SK-N-SH (cell line): ENCODE measurements around the gene RFWD3. TPM values are rescaled to one million over a fixed set of nuclear protein-coding genes. Genes with fewer than 3 reads are reported as not detected.

ENCODE experiments used
- CTCF ChIA-PET: fragments of 300-600, 350-600 bp; formaldehyde crosslinking; extraction: SDS; loops from one replicate; lab custom pipeline; 2021; lab: Yijun Ruan, JAX
- POLR2A ChIA-PET: fragments of 350-600 bp; sonication (Branson Sonifier 250); formaldehyde crosslinking; extraction: SDS; loops from one replicate; lab custom pipeline; 2020; ENCODE audit warnings: antibody characterized with exemption, inconsistent platforms; lab: Yijun Ruan, JAX
- DNase-seq: peaks from one replicate; pipeline ENCODE4 v3.0.0; 2012
- H2AFZ ChIP-seq: fragments of 200-600 bp; sonication (generic); 2 replicates; pipeline ENCODE4 v1.8.1; 2016; ENCODE audit warnings: antibody characterized with exemption, mild to moderate bottlenecking, low read depth
- H3F3A ChIP-seq: fragments of 200-600 bp; sonication (generic); replicated peaks from 2 replicates; pipeline ENCODE3; 2016; ENCODE audit warnings: antibody characterized with exemption, mild to moderate bottlenecking; ENCODE audit not compliant: insufficient read depth
- H3K27ac ChIP-seq, 2 experiments: fragments of 200-500 bp in 1 of 2; fragments of 200-600 bp in 1 of 2; sonication (Bioruptor generic) in 1 of 2; sonication (generic), shearing (Covaris generic) in 1 of 2; 2 replicates each; pipeline versions ENCODE4 v1.5.1 to v1.6.1; 2014 to 2016; ENCODE audit warnings: low read depth in 2 of 2, inconsistent platforms in 1 of 2, low read length in 1 of 2, mild to moderate bottlenecking in 1 of 2, mixed read lengths in 1 of 2
- H3K27me3 ChIP-seq: fragments of 200-600 bp; sonication (generic), shearing (Covaris generic); 2 replicates; pipeline ENCODE4 v1.6.1; 2016; ENCODE audit warnings: mixed run types; ENCODE audit not compliant: insufficient read depth
- H3K36me3 ChIP-seq, 2 experiments: fragments of 200-500 bp in 1 of 2; fragments of 200-600 bp in 1 of 2; sonication (Bioruptor generic) in 1 of 2; sonication (generic) in 1 of 2; replicated peaks in 1 of 2; 2 replicates each; pipeline versions ENCODE3 to v1.5.1; 2014 to 2016; ENCODE audit warnings: low read length in 1 of 2, mild to moderate bottlenecking in 1 of 2; ENCODE audit not compliant: insufficient read depth in 2 of 2, control insufficient read depth in 1 of 2
- H3K4me1 ChIP-seq, 2 experiments: fragments of 200-500 bp in 1 of 2; fragments of 200-600 bp in 1 of 2; sonication (Bioruptor generic) in 1 of 2; sonication (generic), shearing (Covaris generic) in 1 of 2; 2 replicates each; pipeline versions ENCODE4 v1.5.1 to v1.6.1; 2014 to 2016; ENCODE audit warnings: low read depth in 1 of 2, low read length in 1 of 2, mixed run types in 1 of 2; ENCODE audit not compliant: insufficient read depth in 2 of 2, control insufficient read depth in 1 of 2
- H3K4me2 ChIP-seq: fragments of 200-600 bp; sonication (generic), shearing (Covaris generic); 2 replicates; pipeline ENCODE4 v1.6.1; 2017; ENCODE audit warnings: mixed run types
- H3K4me3 ChIP-seq, 2 experiments: fragments of 200-500 bp in 1 of 2; fragments of 200-600 bp in 1 of 2; sonication (Bioruptor generic) in 1 of 2; sonication (generic), shearing (Covaris generic) in 1 of 2; 2 replicates each; pipeline versions ENCODE4 v1.5.1 to v1.8.1; 2014 to 2016; ENCODE audit warnings: low read depth in 2 of 2, inconsistent platforms in 1 of 2, low read length in 1 of 2, mild to moderate bottlenecking in 1 of 2, mixed read lengths in 1 of 2, moderate library complexity in 1 of 2
- H3K79me2 ChIP-seq: fragments of 200-600 bp; sonication (generic); 2 replicates; pipeline ENCODE4 v1.8.1; 2017; ENCODE audit warnings: mild to moderate bottlenecking; ENCODE audit not compliant: insufficient read depth
- H3K9ac ChIP-seq: fragments of 200-600 bp; sonication (generic); 2 replicates; pipeline ENCODE4 v1.6.1; 2017; ENCODE audit warnings: mixed run types
- H3K9me2 ChIP-seq: fragments of 200-600 bp; sonication (generic); 2 replicates; pipeline ENCODE4 v1.6.1; 2017; ENCODE audit warnings: mixed run types
- H3K9me3 ChIP-seq: fragments of 200-600 bp; sonication (generic); 2 replicates; pipeline ENCODE4 v1.6.1; 2017; ENCODE audit warnings: mixed run types, mild to moderate bottlenecking, moderate library complexity
- H4K20me1 ChIP-seq: fragments of 200-600 bp; sonication (generic); 2 replicates; pipeline ENCODE4 v1.6.1; 2017; ENCODE audit warnings: mild to moderate bottlenecking, mixed run types; ENCODE audit not compliant: insufficient read depth
- EP300 ChIP-seq, 2 experiments: IDR thresholded peaks; 2 replicates each; pipeline versions ENCODE4 v1.4.0 to v1.6.1; 2012; ENCODE audit warnings: borderline replicate concordance in 1 of 2, low read depth in 1 of 2, low read length in 1 of 2
- EZH2phosphoT487 ChIP-seq: fragments of 200-600 bp; sonication (generic); IDR thresholded peaks from 2 replicates; pipeline ENCODE4 v1.6.1; 2017; ENCODE audit warnings: low read depth, mixed run types, mild to moderate bottlenecking, antibody characterized with exemption, moderate library complexity, borderline replicate concordance
- FOXJ3 ChIP-seq: sonication (generic); formaldehyde crosslinking; IDR thresholded peaks from 2 replicates; pipeline ENCODE4 v1.5.1; 2020; ENCODE audit warnings: mild to moderate bottlenecking, missing genetic modification reagents
- NRF1 ChIP-seq: IDR thresholded peaks from 2 replicates; pipeline ENCODE4 v1.6.1; 2012; ENCODE audit warnings: low read depth, mild to moderate bottlenecking, low read length
- POLR2AphosphoS5 ChIP-seq: IDR thresholded peaks from 2 replicates; pipeline ENCODE4 v1.6.1; 2012; ENCODE audit warnings: low read depth, low read length
- RAD21 ChIP-seq: IDR thresholded peaks from 2 replicates; pipeline ENCODE4 v1.6.1; 2012; ENCODE audit warnings: mild to moderate bottlenecking, low read length
- RXRA ChIP-seq: IDR thresholded peaks from 2 replicates; pipeline ENCODE4 v1.4.0; 2012; ENCODE audit warnings: low read depth, mild to moderate bottlenecking, borderline replicate concordance
- SIN3A ChIP-seq: IDR thresholded peaks from 2 replicates; pipeline ENCODE4 v1.6.1; 2012; ENCODE audit warnings: low read depth, mild to moderate bottlenecking, low read length, moderate library complexity, borderline replicate concordance
- TAF1 ChIP-seq: IDR thresholded peaks from 2 replicates; pipeline ENCODE4 v1.6.1; 2012; ENCODE audit warnings: low read depth, mild to moderate bottlenecking, low read length, moderate library complexity, borderline replicate concordance
- TCF12 ChIP-seq: IDR thresholded peaks from 2 replicates; pipeline ENCODE4 v1.4.0; 2012
- TEAD4 ChIP-seq: IDR thresholded peaks from 2 replicates; pipeline ENCODE4 v1.4.0; 2012; ENCODE audit warnings: mild to moderate bottlenecking, borderline replicate concordance; ENCODE audit not compliant: insufficient read depth
- WGBS: methylation state at CpG from one replicate; pipeline ENCODE4 v1.1.6; 2017; ENCODE audit warnings: low lambda C conversion rate; 5-methylcytosine and 5-hydroxymethylcytosine counted together
- polyA plus RNA-seq, 3 experiments: library from polyadenylated mRNA; depleted of rRNA; stranded (reverse); fragments of >200 nt; gene quantifications; 2 replicates each; pipeline ENCODE4 v1.2.3, GENCODE V29; 2012
- TF ChIP-seq, protein P1 (sequence below): IDR thresholded peaks from 2 replicates; pipeline ENCODE4 v1.4.0; 2012; ENCODE audit warnings: low read depth
- TF ChIP-seq, protein P2 (sequence below): IDR thresholded peaks from 2 replicates; pipeline ENCODE4 v1.6.1; 2012; ENCODE audit warnings: mild to moderate bottlenecking, low read depth, low read length, moderate library complexity

RFWD3 gene
- polyA plus RNA-seq, 1 of the 3 experiments (the other 2 are of a cell fraction) = 13.2 TPM

DNA sequence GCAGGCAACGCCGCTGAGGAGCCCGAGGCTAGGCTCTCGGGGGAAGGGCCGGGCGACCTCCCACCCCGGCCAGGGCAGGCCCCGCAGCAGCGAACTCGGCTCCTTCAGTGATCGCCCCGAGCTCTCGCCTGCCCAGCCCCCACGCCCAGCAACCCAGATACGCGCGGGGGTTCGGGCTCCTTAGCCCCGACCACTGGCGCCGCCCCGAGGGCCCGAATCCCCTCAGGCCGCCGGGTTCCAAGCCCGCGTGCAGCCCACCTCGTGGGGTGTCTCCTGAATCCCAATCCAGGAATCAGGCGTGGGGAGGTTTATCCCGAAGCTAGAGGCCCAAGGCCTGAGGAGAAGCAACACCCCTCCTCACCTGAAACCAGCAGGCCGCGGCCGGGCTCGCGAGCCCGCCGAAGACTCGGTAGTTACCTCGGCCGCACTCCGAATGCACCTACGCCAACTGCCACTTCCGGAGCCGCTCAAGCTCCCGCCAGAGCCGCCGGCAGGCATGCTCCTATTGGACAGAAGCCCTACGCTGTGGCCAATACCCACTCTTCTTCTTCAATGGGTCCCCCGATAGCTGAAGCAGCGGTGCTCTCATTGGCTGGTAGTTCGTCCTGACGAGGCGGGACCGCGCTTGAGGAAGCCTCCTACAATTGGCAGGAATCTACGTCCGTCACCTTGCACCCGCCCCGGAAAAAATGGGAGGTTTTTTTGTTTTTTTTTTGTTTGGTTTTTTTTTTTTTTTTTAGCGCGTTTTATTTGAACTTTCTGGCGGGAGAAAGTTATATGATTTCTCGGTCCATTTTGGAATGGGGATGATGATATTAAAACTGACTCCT, at the start of gene RFWD3 (continued):
- no peak for TF ChIP-seq NRF1
- no peak for TF ChIP-seq FOXJ3 (CRISPR knock-in tag)
- TF ChIP-seq, protein P1, sequence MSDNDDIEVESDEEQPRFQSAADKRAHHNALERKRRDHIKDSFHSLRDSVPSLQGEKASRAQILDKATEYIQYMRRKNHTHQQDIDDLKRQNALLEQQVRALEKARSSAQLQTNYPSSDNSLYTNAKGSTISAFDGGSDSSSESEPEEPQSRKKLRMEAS = peak; percentile 74
- peak; percentile 85 for TF ChIP-seq POLR2AphosphoS5
- TF ChIP-seq EP300 (IDR thresholded peaks at IDR 0.05; ENCODE audit: borderline replicate concordance in 1 of 2, low read depth in 1 of 2, low read length in 1 of 2) = no peak; a peak in 1 of 4 replicates
- TF ChIP-seq RAD21 = no peak
- TF ChIP-seq TCF12 = no peak
- TF ChIP-seq, protein P2, sequence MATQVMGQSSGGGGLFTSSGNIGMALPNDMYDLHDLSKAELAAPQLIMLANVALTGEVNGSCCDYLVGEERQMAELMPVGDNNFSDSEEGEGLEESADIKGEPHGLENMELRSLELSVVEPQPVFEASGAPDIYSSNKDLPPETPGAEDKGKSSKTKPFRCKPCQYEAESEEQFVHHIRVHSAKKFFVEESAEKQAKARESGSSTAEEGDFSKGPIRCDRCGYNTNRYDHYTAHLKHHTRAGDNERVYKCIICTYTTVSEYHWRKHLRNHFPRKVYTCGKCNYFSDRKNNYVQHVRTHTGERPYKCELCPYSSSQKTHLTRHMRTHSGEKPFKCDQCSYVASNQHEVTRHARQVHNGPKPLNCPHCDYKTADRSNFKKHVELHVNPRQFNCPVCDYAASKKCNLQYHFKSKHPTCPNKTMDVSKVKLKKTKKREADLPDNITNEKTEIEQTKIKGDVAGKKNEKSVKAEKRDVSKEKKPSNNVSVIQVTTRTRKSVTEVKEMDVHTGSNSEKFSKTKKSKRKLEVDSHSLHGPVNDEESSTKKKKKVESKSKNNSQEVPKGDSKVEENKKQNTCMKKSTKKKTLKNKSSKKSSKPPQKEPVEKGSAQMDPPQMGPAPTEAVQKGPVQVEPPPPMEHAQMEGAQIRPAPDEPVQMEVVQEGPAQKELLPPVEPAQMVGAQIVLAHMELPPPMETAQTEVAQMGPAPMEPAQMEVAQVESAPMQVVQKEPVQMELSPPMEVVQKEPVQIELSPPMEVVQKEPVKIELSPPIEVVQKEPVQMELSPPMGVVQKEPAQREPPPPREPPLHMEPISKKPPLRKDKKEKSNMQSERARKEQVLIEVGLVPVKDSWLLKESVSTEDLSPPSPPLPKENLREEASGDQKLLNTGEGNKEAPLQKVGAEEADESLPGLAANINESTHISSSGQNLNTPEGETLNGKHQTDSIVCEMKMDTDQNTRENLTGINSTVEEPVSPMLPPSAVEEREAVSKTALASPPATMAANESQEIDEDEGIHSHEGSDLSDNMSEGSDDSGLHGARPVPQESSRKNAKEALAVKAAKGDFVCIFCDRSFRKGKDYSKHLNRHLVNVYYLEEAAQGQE = peak; percentile 42; the same call in 1 of the 2 replicates
- peak; percentile 78; the same call in 1 of the 2 replicates for TF ChIP-seq SIN3A
- no peak for TF ChIP-seq TEAD4

DNA sequence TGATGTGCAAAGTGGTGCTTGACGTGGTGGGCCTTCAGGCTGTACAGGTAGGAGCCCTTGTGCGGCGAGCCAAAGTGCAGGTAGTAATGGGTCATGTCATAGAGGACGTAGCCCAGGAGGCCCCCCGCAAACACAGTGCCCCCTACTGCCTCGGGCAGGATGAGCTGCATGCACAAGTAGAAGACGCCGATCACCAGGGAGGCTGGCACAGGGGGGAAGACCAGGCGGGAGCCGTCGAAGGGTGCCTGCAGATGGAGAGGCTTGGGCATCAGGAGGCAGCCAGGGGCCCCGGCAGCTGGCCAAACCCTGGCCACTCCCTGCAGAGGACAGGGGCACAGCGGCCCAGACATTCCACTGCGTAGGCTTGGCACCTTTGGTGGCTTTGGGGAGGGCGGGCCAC, 49.7 kb upstream of the RFWD3 start:
- WGBS = 55% methylated on average over 8 of the region's 15 CpGs
- Histone ChIP-seq H3K4me3 (no peak overlapping the region), H3K36me3 (no peaks in the 10 kb centered on the region), H3K9me3 (no peaks in the 10 kb centered on the region), H3K9ac (no peak overlapping the region), H3K27me3 (no peaks in the 10 kb centered on the region; the same call in 1 of the 2 replicates), H3K27ac (no peak overlapping the region), H3K4me1 (no peaks in the 10 kb centered on the region), H3K9me2 (no peaks in the 10 kb centered on the region), H3K4me2 (no peak overlapping the region), H3F3A (no peaks in the 10 kb centered on the region), H4K20me1 (no peaks in the 10 kb centered on the region), H2AFZ (no peak overlapping the region), H3K79me2 (no peaks in the 10 kb centered on the region)
- ChIA-PET POLR2A (no interaction called here), CTCF (interaction anchor here (1.5 to 12.3 kb wide), 2 partner anchors 106 to 147 kb away, joined by 3 to 192 read pairs; no protein-coding TSS in a partner anchor)
- TF ChIP-seq EZH2phosphoT487 (no peak), RXRA (no peak), TAF1 (no peak)
- peak; percentile 10 for DNase-seq
